ENCODE results near the gene DDRGK1.
"Not testable (repeated sequence)": the region's sequence is repeated elsewhere in the genome, so short reads cannot be mapped to it uniquely, and the experiment has no call there.

The DDRGK1 gene

DNA sequence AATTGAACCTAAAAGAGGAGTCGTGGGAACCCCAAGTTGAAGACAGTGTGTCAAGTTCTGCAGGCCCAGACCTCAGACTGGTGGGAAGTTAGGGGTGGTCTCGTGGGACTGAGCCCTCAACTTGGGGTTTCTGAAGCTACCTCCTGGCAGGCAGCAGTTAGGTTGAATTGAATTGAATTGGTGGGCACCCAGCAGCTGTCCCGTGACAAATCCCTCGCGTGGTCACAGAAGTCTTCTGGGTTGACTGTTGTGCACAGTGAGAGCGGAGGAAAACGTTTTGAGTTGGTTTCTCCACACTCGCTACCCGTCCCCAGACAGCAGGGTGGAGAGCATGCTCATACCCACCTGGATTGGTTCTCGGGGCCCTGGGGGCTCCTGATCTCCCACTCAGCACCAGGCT, 21.6 kb upstream of the DDRGK1 start:
- H3K4me3 ChIP-seq (ENCODE audit: low read length in 2 of 2): no peak overlapping the region
- no peak overlapping the region for H3K27ac ChIP-seq (ENCODE audit: low read length)
- no peaks in the 10 kb centered on the region for H3K27me3 ChIP-seq (ENCODE audit: control insufficient read depth in 1 of 2, insufficient read depth in 2 of 2, low read length in 2 of 2)
- peaks cover 9 to 16% of the 10 kb centered on the region in 2 donors for H3K36me3 ChIP-seq (ENCODE audit: control insufficient read depth in 2 of 2, insufficient read depth in 2 of 2, low read length in 2 of 2)
- no peaks in the 10 kb centered on the region for H3K4me1 ChIP-seq (ENCODE audit: control insufficient read depth, insufficient read depth, low read length)
- H3K9ac ChIP-seq (ENCODE audit: low read length in 2 of 2): no peak overlapping the region
- H3K9me3 ChIP-seq (ENCODE audit: control insufficient read depth in 2 of 2, low read length in 2 of 2): no peaks in the 10 kb centered on the region

DNA sequence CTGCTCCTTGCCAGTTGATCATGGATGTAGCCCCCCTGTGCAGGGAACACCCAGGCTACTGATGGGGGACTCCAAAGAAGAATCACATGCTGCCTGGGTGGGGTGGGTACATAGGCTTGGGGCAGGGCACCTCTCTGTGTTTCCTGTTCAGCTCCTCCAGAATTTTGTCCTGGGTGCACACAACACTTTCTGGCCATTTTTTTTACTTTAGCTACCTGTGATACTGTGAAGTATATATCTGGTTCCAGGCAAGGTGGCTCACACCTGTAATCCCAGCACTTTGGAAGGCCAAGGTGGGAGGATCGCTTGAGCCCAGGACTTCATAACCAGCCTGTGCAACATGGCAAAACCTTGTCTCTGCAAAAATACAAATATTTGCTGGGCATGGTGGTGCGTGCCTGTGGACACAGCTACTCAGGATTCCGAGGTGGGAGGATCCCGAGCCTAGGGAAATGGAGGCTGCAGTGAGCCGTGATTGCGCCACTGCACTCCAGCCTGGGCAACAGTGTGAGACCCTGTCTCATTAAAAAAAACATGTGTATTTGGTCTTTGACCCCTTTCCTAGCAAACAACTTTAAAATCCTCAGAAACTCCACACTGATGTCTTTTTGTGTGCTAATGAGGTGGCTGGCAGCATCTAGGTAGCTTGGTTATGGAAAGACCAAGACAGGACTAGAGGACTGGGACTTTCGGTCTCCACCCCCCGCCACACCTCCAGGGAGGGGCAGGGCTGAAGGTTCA, 20.4 kb upstream of the DDRGK1 start:
- Histone ChIP-seq H3K36me3 (ENCODE audit: control insufficient read depth in 2 of 2, insufficient read depth in 2 of 2, low read length in 2 of 2) (peaks cover 9 to 20% of the 10 kb centered on the region in 2 donors), H3K27me3 (ENCODE audit: control insufficient read depth in 1 of 2, insufficient read depth in 2 of 2, low read length in 2 of 2) (no peaks in the 10 kb centered on the region), H3K4me1 (ENCODE audit: control insufficient read depth, insufficient read depth, low read length) (no peaks in the 10 kb centered on the region), H3K9ac (ENCODE audit: low read length in 2 of 2) (no peak overlapping the region), H3K27ac (ENCODE audit: low read length) (no peak overlapping the region), H3K4me3 (ENCODE audit: low read length in 2 of 2) (no peak overlapping the region), H3K9me3 (ENCODE audit: control insufficient read depth in 2 of 2, low read length in 2 of 2) (no peaks in the 10 kb centered on the region)

DNA sequence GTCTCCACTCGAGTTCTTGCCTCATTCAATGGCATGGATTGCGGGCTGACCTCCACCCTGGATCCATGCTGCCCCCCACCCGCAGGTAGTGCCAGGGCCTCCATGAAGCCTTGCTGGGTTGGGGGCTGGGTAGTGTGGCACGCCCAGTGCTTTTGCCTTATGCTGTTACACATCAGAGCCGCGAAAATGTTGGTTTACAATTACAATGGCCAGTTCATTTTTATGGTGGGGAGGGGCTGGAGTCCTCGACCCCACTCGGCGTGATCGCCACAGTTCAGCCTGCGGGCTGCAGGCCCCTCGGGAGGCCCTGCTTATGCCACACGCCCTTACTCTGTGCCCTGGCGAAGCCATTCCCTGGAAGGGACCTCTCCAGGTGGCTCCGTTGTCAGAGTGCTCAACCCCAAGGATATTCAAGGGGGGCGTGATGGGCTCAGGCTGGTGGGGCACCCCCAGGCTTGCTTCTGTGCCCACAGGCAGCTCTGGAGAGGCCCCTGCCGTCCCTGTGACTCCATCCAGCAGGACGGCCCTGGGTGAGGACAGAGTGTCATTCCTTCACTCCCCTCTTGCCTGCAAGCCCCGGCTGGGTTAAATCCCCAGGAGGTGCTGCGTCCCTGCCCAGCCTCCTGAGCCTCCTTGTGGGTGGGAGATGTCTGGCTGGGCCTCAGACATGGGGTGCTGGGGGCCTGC, 19.7 kb upstream of the DDRGK1 start:
- H3K27ac ChIP-seq (ENCODE audit: low read length): no peak overlapping the region
- H3K27me3 ChIP-seq (ENCODE audit: control insufficient read depth in 1 of 2, insufficient read depth in 2 of 2, low read length in 2 of 2): no peaks in the 10 kb centered on the region
- H3K4me3 ChIP-seq (ENCODE audit: low read length in 2 of 2): no peak overlapping the region
- no peak overlapping the region for H3K9ac ChIP-seq (ENCODE audit: low read length in 2 of 2)
- peaks cover 9 to 20% of the 10 kb centered on the region in 2 donors for H3K36me3 ChIP-seq (ENCODE audit: control insufficient read depth in 2 of 2, insufficient read depth in 2 of 2, low read length in 2 of 2)
- no peaks in the 10 kb centered on the region for H3K9me3 ChIP-seq (ENCODE audit: control insufficient read depth in 2 of 2, low read length in 2 of 2)
- no peaks in the 10 kb centered on the region for H3K4me1 ChIP-seq (ENCODE audit: control insufficient read depth, insufficient read depth, low read length)

DNA sequence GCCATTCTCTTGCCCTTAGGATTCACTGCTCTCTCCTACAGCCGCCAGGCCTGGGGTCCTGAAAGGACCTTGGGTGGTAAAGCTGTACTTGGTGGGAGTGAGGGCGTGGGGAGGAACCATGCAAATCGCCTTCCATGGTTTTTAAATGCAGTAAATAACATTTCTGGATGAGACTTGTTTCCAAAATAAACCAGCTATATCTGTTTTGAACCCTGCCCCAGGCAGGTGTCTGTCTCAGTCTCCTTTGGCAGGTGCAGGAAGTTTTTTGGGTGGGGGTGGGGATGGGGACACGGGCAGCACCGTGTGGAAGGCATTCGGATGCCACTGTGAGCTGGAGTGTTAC, 19.1 kb upstream of the DDRGK1 start:
- peaks cover 9 to 20% of the 10 kb centered on the region in 2 donors for H3K36me3 ChIP-seq (ENCODE audit: control insufficient read depth in 2 of 2, insufficient read depth in 2 of 2, low read length in 2 of 2)

DNA sequence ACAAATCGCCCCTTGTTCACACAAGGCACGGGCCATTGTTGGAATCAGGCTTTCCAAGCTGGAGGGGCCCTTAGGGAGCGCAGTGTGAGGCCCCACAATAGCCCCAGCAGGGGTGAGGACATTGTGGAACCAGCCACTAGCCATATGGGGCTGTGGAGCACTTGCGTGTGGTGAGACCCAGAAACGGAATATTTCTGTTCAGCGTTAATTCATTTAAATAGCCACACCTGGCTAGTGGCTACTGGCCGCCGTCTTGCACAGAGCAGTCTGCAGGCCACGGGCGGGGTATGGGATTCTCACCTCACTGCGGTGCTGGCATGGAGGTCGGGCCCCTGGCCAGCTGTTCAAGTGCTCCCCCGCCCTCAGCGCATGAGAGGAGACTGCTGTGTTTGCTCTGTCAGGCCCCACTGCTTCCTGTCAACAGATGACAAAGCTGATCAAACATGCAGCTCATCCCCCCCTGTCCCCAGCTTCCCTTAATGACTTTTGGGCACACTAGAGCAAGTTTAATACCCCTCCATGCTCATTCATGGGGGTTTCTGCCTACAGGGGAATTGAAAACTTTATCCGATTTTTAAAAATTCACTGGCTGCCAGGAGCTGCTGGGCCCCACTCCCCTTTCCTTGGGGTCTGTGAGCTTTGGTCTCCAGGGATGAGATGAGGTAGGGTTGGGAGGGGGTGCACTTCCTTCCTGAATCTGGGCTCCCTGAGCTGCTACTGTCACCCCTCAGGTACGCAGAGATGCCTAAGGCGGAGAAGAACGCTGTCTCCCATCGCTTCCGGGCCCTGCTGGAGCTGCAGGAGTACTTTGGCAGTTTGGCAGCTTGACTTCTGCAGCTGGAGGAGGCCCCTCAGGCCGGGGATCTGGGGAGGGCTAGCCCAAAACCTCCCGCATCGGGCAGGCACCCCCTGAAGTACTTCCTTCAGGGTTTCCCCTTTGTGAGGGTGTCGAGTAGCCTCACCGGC, 18.4 kb upstream of the DDRGK1 start:
- H3K4me1 ChIP-seq (ENCODE audit: control insufficient read depth, insufficient read depth, low read length): peaks cover 6% of the 10 kb centered on the region
- H3K27ac ChIP-seq (ENCODE audit: low read length): no peak overlapping the region
- H3K4me3 ChIP-seq (ENCODE audit: low read length in 2 of 2): no peak overlapping the region
- no peaks in the 10 kb centered on the region for H3K9me3 ChIP-seq (ENCODE audit: control insufficient read depth in 2 of 2, low read length in 2 of 2)
- H3K27me3 ChIP-seq (ENCODE audit: control insufficient read depth in 1 of 2, insufficient read depth in 2 of 2, low read length in 2 of 2): no peaks in the 10 kb centered on the region
- H3K9ac ChIP-seq (ENCODE audit: low read length in 2 of 2): no peak overlapping the region
- H3K36me3 ChIP-seq (ENCODE audit: control insufficient read depth in 2 of 2, insufficient read depth in 2 of 2, low read length in 2 of 2): peaks cover 9 to 20% of the 10 kb centered on the region in 2 donors

More for the DNA sequence above, 19.1 kb upstream of the DDRGK1 start:
- H3K27ac ChIP-seq (ENCODE audit: low read length): no peak overlapping the region
- H3K27me3 ChIP-seq (ENCODE audit: control insufficient read depth in 1 of 2, insufficient read depth in 2 of 2, low read length in 2 of 2): no peaks in the 10 kb centered on the region
- H3K4me1 ChIP-seq (ENCODE audit: control insufficient read depth, insufficient read depth, low read length): peaks cover 1% of the 10 kb centered on the region
- no peaks in the 10 kb centered on the region for H3K9me3 ChIP-seq (ENCODE audit: control insufficient read depth in 2 of 2, low read length in 2 of 2)
- H3K9ac ChIP-seq (ENCODE audit: low read length in 2 of 2): no peak overlapping the region
- H3K4me3 ChIP-seq (ENCODE audit: low read length in 2 of 2): no peak overlapping the region

DNA sequence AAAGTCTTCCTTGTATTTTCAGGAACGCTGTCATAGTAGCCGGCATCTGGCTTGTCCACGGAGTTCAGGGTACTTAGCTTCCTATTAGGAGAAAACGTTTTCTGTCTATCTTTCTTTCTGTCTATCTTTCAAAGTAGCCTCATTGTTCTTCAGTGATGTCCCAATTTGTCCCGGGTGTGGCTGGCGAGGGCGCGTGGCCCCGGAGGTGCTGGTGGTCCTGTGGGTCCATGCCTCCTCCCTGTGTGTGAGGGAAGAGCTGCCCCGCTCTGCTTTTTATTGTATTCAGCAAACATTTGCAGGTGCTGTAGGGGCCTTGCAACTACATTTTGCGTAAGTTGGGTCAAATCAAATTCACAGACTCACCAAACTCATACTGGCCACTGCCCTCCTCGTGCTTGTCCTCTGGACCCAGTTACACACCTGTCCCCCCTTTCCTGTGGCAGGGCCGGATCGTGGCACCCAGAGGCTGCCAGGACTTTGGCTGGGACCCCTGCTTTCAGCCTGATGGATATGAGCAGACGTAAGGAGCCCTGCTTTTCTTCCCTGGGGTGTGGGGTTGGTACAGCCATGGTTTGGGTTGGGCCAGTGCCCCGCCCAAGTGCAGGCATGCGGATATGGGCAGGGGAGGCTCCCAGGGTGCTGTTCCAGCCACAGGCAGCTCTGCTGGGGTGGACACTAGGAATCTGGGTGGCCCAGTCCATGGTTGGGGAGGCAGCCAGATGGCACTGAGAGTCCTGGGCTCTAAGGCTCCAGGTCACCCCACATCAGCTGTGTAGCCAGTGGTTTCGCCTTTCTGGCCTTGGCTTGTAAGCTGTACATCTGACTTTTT, 17.1 kb upstream of the DDRGK1 start:
- H3K36me3 ChIP-seq (ENCODE audit: control insufficient read depth in 2 of 2, insufficient read depth in 2 of 2, low read length in 2 of 2): peaks cover 9 to 18% of the 10 kb centered on the region in 2 donors
- no peak overlapping the region for H3K27ac ChIP-seq (ENCODE audit: low read length)
- H3K4me3 ChIP-seq (ENCODE audit: low read length in 2 of 2): no peak overlapping the region
- H3K9me3 ChIP-seq (ENCODE audit: control insufficient read depth in 2 of 2, low read length in 2 of 2): no peaks in the 10 kb centered on the region
- H3K9ac ChIP-seq (ENCODE audit: low read length in 2 of 2): no peak overlapping the region
- H3K4me1 ChIP-seq (ENCODE audit: control insufficient read depth, insufficient read depth, low read length): peaks cover 6% of the 10 kb centered on the region
- no peaks in the 10 kb centered on the region for H3K27me3 ChIP-seq (ENCODE audit: control insufficient read depth in 1 of 2, insufficient read depth in 2 of 2, low read length in 2 of 2)

DNA sequence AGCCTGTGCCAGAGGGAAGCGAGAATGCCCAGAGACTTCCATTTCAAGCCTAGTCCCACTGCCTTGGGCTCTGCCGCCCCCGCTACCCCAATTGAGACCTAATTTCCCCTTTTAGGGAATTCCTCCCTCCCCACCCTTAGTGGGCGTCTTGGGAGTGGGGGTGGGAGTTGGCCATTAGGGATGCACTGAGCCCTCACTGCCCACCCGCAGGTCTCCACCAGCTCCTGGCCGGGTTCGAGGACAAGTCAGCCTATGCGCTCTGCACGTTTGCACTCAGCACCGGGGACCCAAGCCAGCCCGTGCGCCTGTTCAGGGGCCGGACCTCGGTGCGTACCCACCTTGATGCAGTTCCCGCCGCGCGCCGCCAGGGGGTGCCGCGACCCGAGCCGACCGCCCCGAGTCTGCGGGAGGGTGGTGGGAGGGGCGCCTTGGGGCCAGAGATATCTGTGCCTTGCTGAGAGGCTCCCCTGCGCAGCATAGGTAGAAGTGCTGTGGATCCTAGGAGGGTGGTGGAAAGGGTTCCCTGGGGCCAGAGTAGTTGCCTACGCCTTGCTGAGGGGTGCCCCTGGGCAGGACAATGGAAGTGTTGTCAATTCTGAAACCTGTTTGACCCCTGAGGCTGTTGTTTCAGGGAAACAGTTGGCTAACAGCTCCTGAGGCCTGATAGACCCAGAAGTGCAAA, 14.0 kb upstream of the DDRGK1 start:
- H3K4me3 ChIP-seq (ENCODE audit: low read length in 2 of 2): no peak overlapping the region

DNA sequence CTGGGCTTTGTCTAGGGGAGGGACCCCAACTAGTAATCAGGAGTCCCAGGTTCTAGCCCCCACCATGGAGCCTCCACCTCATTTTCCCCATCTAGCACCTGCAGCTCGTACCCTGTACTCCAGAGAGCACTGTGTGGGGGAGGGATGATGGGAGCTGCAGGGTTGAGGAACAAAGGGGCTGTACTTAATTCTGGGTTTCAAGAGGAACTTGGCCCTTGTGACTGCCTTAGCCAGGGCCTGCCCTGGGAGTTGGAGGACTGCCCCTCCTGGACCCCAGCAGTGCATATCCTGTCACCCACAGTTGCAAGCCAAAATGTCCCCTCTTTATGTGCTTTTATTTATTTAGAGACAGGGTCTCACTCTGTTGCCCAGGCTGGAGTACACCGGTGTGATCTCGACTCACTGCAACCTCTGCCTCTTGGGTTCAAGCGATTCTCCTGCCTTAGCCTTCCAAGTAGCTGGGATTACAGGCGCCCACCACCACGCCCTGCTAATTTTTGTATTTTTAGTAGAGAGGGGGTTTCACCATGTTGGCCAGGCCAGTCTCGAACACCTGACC, 11.0 kb upstream of the DDRGK1 start:
- H3K27ac ChIP-seq (ENCODE audit: low read length); H3K4me1 ChIP-seq (ENCODE audit: control insufficient read depth, insufficient read depth, low read length); H3K9me3 ChIP-seq (ENCODE audit: control insufficient read depth in 2 of 2, low read length in 2 of 2); H3K9ac ChIP-seq (ENCODE audit: low read length in 2 of 2); H3K27me3 ChIP-seq (ENCODE audit: control insufficient read depth in 1 of 2, insufficient read depth in 2 of 2, low read length in 2 of 2); H3K4me3 ChIP-seq (ENCODE audit: low read length in 2 of 2): not testable (repeated sequence)
- H3K36me3 ChIP-seq (ENCODE audit: control insufficient read depth in 2 of 2, insufficient read depth in 2 of 2, low read length in 2 of 2): peaks cover 10 to 15% of the 10 kb centered on the region in 2 donors

More for the DNA sequence above, 14.0 kb upstream of the DDRGK1 start:
- peaks cover 19 to 21% of the 10 kb centered on the region in 2 donors for H3K36me3 ChIP-seq (ENCODE audit: control insufficient read depth in 2 of 2, insufficient read depth in 2 of 2, low read length in 2 of 2)
- peaks cover 6% of the 10 kb centered on the region for H3K4me1 ChIP-seq (ENCODE audit: control insufficient read depth, insufficient read depth, low read length)
- no peak overlapping the region for H3K9ac ChIP-seq (ENCODE audit: low read length in 2 of 2)
- H3K27ac ChIP-seq (ENCODE audit: low read length): no peak overlapping the region
- no peaks in the 10 kb centered on the region for H3K27me3 ChIP-seq (ENCODE audit: control insufficient read depth in 1 of 2, insufficient read depth in 2 of 2, low read length in 2 of 2)
- no peaks in the 10 kb centered on the region for H3K9me3 ChIP-seq (ENCODE audit: control insufficient read depth in 2 of 2, low read length in 2 of 2)

DNA sequence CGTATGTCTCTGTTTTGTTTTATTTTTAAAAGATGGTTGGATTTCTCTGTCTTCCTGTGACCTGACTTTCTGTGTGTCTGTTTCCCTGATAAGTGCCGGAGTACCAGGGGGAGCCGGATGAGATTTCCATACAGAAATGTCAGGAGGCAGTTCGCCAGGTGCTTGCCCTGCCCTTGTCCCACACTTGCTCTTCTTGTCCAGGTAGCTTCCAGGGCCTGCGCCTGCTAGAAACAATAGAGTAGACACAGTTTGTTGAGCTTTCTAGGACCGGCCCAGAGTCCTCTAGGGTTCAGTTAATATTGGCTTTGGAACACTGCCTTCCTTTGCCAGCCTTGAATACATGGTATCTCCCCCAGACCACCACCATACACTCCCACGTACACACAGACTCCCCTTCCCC, 8.7 kb upstream of the DDRGK1 start:
- H3K4me3 ChIP-seq (ENCODE audit: low read length in 2 of 2): no peak overlapping the region
- H3K9ac ChIP-seq (ENCODE audit: low read length in 2 of 2): no peak overlapping the region
- H3K27me3 ChIP-seq (ENCODE audit: control insufficient read depth in 1 of 2, insufficient read depth in 2 of 2, low read length in 2 of 2): no peaks in the 10 kb centered on the region
- H3K4me1 ChIP-seq (ENCODE audit: control insufficient read depth, insufficient read depth, low read length): peaks cover 16% of the 10 kb centered on the region
- H3K9me3 ChIP-seq (ENCODE audit: control insufficient read depth in 2 of 2, low read length in 2 of 2): no peaks in the 10 kb centered on the region
- peaks cover 6 to 15% of the 10 kb centered on the region in 2 donors for H3K36me3 ChIP-seq (ENCODE audit: control insufficient read depth in 2 of 2, insufficient read depth in 2 of 2, low read length in 2 of 2)
- no peak overlapping the region for H3K27ac ChIP-seq (ENCODE audit: low read length)
